Measurements from ENCODE around the gene LRRC75A.
"Not testable (repeated sequence)": the region's sequence is repeated elsewhere in the genome, so short reads cannot be mapped to it uniquely, and the experiment has no call there.

LRRC75A gene

GRCh38 chr17:16468428-16468992, 23.5 kb downstream of the LRRC75A start:
- DNase-seq = no peak

GRCh38 chr17:16467886-16468285, 24.1 kb downstream of the LRRC75A start:
- DNase-seq = no peak

GRCh38 chr17:16467044-16467443, 24.9 kb downstream of the LRRC75A start:
- no peak for DNase-seq

- no peak for DNase-seq
Observed at GRCh38 chr17:16466407-16466806, 25.6 kb downstream of the LRRC75A start.

GRCh38 chr17:16465861-16466338, 26.1 kb downstream of the LRRC75A start:
- DNase-seq = no peak

GRCh38 chr17:16465052-16465312, 27.0 kb downstream of the LRRC75A start:
- no peak for DNase-seq

- DNase-seq = no peak
Observed at GRCh38 chr17:16464303-16465051, 27.5 kb downstream of the LRRC75A start.

- DNase-seq = no peak
Observed at GRCh38 chr17:16463358-16464302, 28.4 kb downstream of the LRRC75A start.

- no peak for DNase-seq
Observed at GRCh38 chr17:16462070-16462864, 29.7 kb downstream of the LRRC75A start.

- no peak for DNase-seq
Observed at GRCh38 chr17:16461606-16461866, 30.5 kb downstream of the LRRC75A start.

GRCh38 chr17:16460796-16461605, 31.0 kb downstream of the LRRC75A start:
- no peak for DNase-seq

GRCh38 chr17:16459855-16460550, 32.0 kb downstream of the LRRC75A start:
- DNase-seq = no peak

- no peak for DNase-seq
Observed at GRCh38 chr17:16459271-16459670, 32.7 kb downstream of the LRRC75A start.

GRCh38 chr17:16456742-16457316, 35.2 kb downstream of the LRRC75A start:
- DNase-seq = no peak

GRCh38 chr17:16455997-16456741, 35.8 kb downstream of the LRRC75A start:
- DNase-seq = no peak

- DNase-seq = no peak
Observed at GRCh38 chr17:16453493-16453851, 38.5 kb downstream of the LRRC75A start.

- DNase-seq = not testable (repeated sequence)
Observed at GRCh38 chr17:16452268-16452667, 39.7 kb downstream of the LRRC75A start.

GRCh38 chr17:16450028-16450427, 42.0 kb downstream of the LRRC75A start:
- no peak for DNase-seq

- DNase-seq = no peak
Observed at GRCh38 chr17:16449121-16449570, 42.8 kb downstream of the LRRC75A start.

GRCh38 chr17:16448490-16448889, 43.5 kb downstream of the LRRC75A start:
- DNase-seq = no peak

Data from activated effector memory CD4-positive, alpha-beta T cell treated with anti-CD3 and anti-CD28 coated beads, Interleukin-2, amount 50 U/mL, for 16 hours (primary cell).